Caco-2 (cell line): ENCODE measurements around the gene BTBD18. TPM values are rescaled to one million over a fixed set of nuclear protein-coding genes. Genes with fewer than 3 reads are reported as not detected.

Source experiments
- BruUV-seq: library from RNA; stranded (reverse); fragments of 400-500 nt; replicated peaks from 2 replicates; lab custom pipeline; 2021; lab: Mats Ljungman, UMichigan
- CTCF ChIA-PET: fragments of 300-600 bp; sonication (Branson Sonifier 250); formaldehyde crosslinking; loops from one replicate; lab custom pipeline; 2022; ENCODE audit warnings: antibody characterized with exemption; lab: Charles Lee
- POLR2A ChIA-PET: fragments of 300-600 bp; sonication (Branson Sonifier 250); formaldehyde crosslinking; loops from one replicate; lab custom pipeline; 2022; ENCODE audit warnings: antibody characterized with exemption; lab: Charles Lee
- DNase-seq, 2 experiments: peaks; one replicate each; pipeline versions ENCODE4 v3.0.0 to v3.0.0-alpha.2; 2020 to 2022
- H3K27me3 ChIP-seq: replicated peaks from 2 replicates; pipeline ENCODE4 v1.6.0; 2011; ENCODE audit warnings: low read length; ENCODE audit not compliant: control insufficient read depth, insufficient read depth
- H3K36me3 ChIP-seq: 2 replicates; pipeline ENCODE4 v1.5.1; 2011; ENCODE audit warnings: low read length; ENCODE audit not compliant: control insufficient read depth, insufficient read depth
- H3K4me1 ChIP-seq: fragments of 250-450 bp; sonication (Bioruptor Pico); 2 replicates; pipeline ENCODE4 v1.5.1; 2020; ENCODE audit warnings: mild to moderate bottlenecking
- H3K4me3 ChIP-seq: 2 replicates; pipeline ENCODE4 v1.5.1; 2011; ENCODE audit warnings: low read depth, mild to moderate bottlenecking, control low read depth, low read length
- H3K9me3 ChIP-seq: fragments of 250-450 bp; sonication (Bioruptor Pico); 2 replicates; pipeline ENCODE4 v1.5.1; 2020; ENCODE audit warnings: mild to moderate bottlenecking, moderate library complexity
- H3K27ac Mint-ChIP-seq: one replicate; pipeline ENCODE4 v1.8.0; 2022; ENCODE audit warnings: mixed read lengths; ENCODE audit not compliant: unreplicated experiment
- H3K27me3 Mint-ChIP-seq: one replicate; pipeline ENCODE4 v1.8.0; 2022; ENCODE audit warnings: mixed read lengths; ENCODE audit not compliant: insufficient read depth, unreplicated experiment
- H3K36me3 Mint-ChIP-seq: one replicate; pipeline ENCODE4 v1.8.0; 2022; ENCODE audit warnings: mild to moderate bottlenecking, mixed read lengths; ENCODE audit not compliant: insufficient read depth, unreplicated experiment
- H3K4me1 Mint-ChIP-seq: one replicate; pipeline ENCODE4 v1.8.0; 2022; ENCODE audit warnings: low read depth, mixed read lengths; ENCODE audit not compliant: unreplicated experiment
- H3K4me3 Mint-ChIP-seq: one replicate; pipeline ENCODE4 v1.8.0; 2022; ENCODE audit warnings: mild to moderate bottlenecking, moderate library complexity, mixed read lengths; ENCODE audit not compliant: unreplicated experiment
- H3K9me3 Mint-ChIP-seq: one replicate; pipeline ENCODE4 v1.8.0; 2022; ENCODE audit warnings: mixed read lengths; ENCODE audit not compliant: unreplicated experiment
- intact Hi-C: fragments of 100-400 bp; cut with micrococcal nuclease; formaldehyde crosslinking; loops from one replicate; pipeline ENCODE4 v1.10.0; 2022; ENCODE audit not compliant: unreplicated experiment
- total RNA-seq: library from RNA; stranded (reverse); gene quantifications from 2 replicates; pipeline ENCODE4 v1.2.3, GENCODE V29; 2022
- TF ChIP-seq, protein P1 (sequence below), 2 experiments: fragments of 200-600 bp in 1 of 2; IDR thresholded peaks; 1 replicate in 1 of 2; 2 replicates in 1 of 2; pipeline versions ENCODE4 v1.5.1 to v1.8.0; 2011 to 2022; ENCODE audit warnings: antibody characterized with exemption in 1 of 2, control low read depth in 1 of 2, inconsistent platforms in 1 of 2, low read depth in 1 of 2, low read length in 1 of 2, mild to moderate bottlenecking in 1 of 2, moderate library complexity in 1 of 2; ENCODE audit not compliant: insufficient read depth in 1 of 2, severe bottlenecking in 1 of 2, unreplicated experiment in 1 of 2

The BTBD18 gene
- total RNA-seq, 1 experiment from 2014 or later = not detected

DNA sequence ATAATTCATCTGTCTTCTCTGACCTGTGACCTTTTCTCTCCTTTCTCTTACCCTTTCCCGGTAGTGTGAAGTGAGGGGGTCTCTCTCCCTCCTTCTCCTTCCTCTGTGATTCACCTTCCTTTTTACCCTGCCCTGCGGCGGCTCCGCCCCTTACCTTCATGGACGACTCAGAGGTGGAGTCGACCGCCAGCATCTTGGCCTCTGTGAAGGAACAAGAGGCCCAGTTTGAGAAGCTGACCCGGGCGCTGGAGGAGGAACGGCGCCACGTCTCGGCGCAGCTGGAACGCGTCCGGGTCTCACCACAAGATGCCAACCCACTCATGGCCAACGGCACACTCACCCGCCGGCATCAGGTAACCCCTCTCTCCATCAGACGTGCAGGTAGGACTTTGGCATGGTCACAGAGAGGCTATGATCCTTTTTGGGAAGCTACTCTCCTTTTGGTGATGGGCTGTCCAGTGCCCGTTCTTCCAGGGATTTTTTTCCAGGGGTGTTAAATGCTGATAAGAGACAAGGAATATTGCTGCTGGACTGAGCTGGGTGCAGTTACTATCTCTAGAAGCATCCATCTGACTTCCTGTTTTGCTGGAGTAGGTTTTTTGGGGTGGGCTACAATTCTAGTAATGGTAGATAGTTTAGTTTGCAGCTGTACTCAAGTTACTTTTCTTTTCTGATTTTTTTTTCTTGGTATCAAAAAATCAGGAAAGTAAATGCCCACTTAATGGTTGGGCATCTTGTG, 39.9 kb upstream of the BTBD18 start:
- H3K4me3 Mint-ChIP-seq = no peak overlapping the region

DNA sequence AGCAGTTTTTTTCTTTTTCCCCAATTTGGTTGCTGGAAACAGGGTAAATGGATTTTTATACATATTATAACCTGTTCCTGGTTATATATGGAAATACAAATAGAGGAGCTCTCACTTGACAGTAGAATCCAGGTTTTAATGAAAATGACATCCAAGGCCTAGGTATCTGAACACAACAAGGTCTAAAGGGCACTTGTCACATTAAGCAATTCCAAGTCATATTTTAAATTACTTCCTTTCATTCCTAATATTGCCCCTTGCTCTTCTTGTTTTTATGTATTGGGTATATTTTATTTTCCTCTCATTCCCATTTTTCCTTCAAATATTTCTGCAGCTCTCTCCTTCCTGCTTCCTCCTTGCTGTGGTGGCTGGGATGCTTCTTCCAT, 37.1 kb upstream of the BTBD18 start:
- Histone ChIP-seq H3K9me3 (no peaks in the 10 kb centered on the region), H3K36me3 (peaks cover 5% of the 10 kb centered on the region; the same call in 1 of the 2 replicates), H3K27me3 (no peaks in the 10 kb centered on the region), H3K4me3 (no peak overlapping the region), H3K4me1 (peaks cover 95% of the 10 kb centered on the region)
- DNase-seq = no peak
- ChIA-PET POLR2A (interaction anchor here (1.2 to 1.5 kb wide), 4 partner anchors 10 to 47 kb away, joined by 5 to 27 read pairs (median 12); partner anchors contain the start of genes CTNND1 and SELENOH), CTCF (interaction anchor here (1.1 to 2.5 kb wide), 3 partner anchors 10 to 27 kb away, joined by 7 to 20 read pairs (median 8); partner anchors contain the start of gene CTNND1)
- H3K4me3 Mint-ChIP-seq = peak overlapping the region; percentile 65
- peaks cover 71% of the 10 kb centered on the region for H3K36me3 Mint-ChIP-seq
- H3K4me1 Mint-ChIP-seq = peaks cover 55% of the 10 kb centered on the region
- H3K27ac Mint-ChIP-seq = peak overlapping the region; percentile 86
- intact Hi-C loops = loop anchor here (1.0 kb wide), 2 partner anchors 9 to 12 kb away; no protein-coding TSS in a partner anchor
- no peaks in the 10 kb centered on the region for H3K27me3 Mint-ChIP-seq
- no peaks in the 10 kb centered on the region for H3K9me3 Mint-ChIP-seq
- TSS peak; percentile 15 for BruUV-seq
- TF ChIP-seq, protein P1, sequence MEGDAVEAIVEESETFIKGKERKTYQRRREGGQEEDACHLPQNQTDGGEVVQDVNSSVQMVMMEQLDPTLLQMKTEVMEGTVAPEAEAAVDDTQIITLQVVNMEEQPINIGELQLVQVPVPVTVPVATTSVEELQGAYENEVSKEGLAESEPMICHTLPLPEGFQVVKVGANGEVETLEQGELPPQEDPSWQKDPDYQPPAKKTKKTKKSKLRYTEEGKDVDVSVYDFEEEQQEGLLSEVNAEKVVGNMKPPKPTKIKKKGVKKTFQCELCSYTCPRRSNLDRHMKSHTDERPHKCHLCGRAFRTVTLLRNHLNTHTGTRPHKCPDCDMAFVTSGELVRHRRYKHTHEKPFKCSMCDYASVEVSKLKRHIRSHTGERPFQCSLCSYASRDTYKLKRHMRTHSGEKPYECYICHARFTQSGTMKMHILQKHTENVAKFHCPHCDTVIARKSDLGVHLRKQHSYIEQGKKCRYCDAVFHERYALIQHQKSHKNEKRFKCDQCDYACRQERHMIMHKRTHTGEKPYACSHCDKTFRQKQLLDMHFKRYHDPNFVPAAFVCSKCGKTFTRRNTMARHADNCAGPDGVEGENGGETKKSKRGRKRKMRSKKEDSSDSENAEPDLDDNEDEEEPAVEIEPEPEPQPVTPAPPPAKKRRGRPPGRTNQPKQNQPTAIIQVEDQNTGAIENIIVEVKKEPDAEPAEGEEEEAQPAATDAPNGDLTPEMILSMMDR (IDR thresholded peaks at IDR 0.05; ENCODE audit: insufficient read depth in 1 of 2, low read depth in 1 of 2, low read length in 1 of 2, severe bottlenecking in 1 of 2, unreplicated experiment in 1 of 2) = no peak

More for the DNA sequence above, 39.9 kb upstream of the BTBD18 start:
- TF ChIP-seq, protein P1 (IDR thresholded peaks at IDR 0.05; ENCODE audit: insufficient read depth in 1 of 2, low read depth in 1 of 2, low read length in 1 of 2, severe bottlenecking in 1 of 2, unreplicated experiment in 1 of 2) = no peak
- BruUV-seq = no TSS peak
- intact Hi-C loops = no loop called here
- peaks cover 49% of the 10 kb centered on the region for H3K4me1 Mint-ChIP-seq
- Histone ChIP-seq H3K9me3 (no peaks in the 10 kb centered on the region), H3K4me1 (peaks cover 69% of the 10 kb centered on the region), H3K27me3 (no peaks in the 10 kb centered on the region), H3K4me3 (no peak overlapping the region), H3K36me3 (peaks cover 6% of the 10 kb centered on the region)
- H3K27ac Mint-ChIP-seq = peak overlapping the region; percentile 86
- no peaks in the 10 kb centered on the region for H3K27me3 Mint-ChIP-seq
- DNase-seq = no peak
- ChIA-PET POLR2A (no interaction called here), CTCF (no interaction called here)
- H3K36me3 Mint-ChIP-seq = peaks cover 80% of the 10 kb centered on the region
- H3K9me3 Mint-ChIP-seq = no peaks in the 10 kb centered on the region

DNA sequence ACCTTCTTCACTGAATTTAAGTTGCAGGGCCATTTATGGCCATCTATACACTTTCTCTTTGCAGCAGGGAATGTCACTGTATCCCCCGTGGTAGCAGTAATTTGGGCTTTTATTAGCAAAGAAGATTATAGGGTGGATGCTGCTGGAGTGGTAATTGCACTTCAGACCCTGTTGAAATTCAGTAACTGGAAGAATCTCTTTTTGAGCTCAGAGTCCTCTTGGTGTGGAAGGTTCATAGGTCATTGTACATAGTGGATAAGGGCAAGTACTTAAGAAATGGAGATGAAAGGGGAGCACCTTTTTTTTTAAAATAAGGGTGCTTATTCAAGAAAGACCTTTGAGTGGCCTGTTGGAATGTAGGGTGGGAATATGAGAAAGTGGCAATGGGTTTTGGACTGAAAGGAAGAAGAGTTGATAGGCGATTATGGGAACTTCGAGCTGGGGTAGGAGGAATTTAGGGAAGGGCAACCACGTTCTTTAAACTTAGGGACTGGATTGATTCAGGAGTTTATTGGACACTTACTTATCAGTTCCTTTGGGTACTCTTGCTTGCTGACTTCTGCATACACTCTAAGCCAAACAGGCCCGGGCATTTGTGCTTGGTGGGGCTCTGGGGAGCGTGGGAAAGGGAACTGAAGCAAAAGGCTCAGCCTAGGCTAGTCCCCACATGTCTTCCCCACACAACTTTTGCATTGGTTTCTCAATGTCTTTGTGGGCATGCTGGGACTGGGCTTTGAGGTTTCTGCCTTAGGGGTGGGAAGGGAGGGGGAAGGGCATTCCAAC, 36.5 kb upstream of the BTBD18 start:
- peaks cover 49% of the 10 kb centered on the region for H3K4me1 Mint-ChIP-seq
- peak; percentile 62 to 77 for DNase-seq
- no peaks in the 10 kb centered on the region for H3K27me3 ChIP-seq
- H3K4me3 ChIP-seq = no peak overlapping the region
- BruUV-seq = no TSS peak
- intact Hi-C loops = loop anchor here (1.0 kb wide), 2 partner anchors 9 to 12 kb away; no protein-coding TSS in a partner anchor
- ChIA-PET CTCF (interaction anchor here (0.9 to 2.5 kb wide), 6 partner anchors 9 to 37 kb away, joined by 5 to 20 read pairs (median 8); partner anchors contain the start of genes BTBD18 and CTNND1), POLR2A (interaction anchor here (0.6 to 1.5 kb wide), 6 partner anchors 9 to 47 kb away, joined by 3 to 27 read pairs (median 7); partner anchors contain the start of genes CTNND1 and SELENOH)
- H3K4me3 Mint-ChIP-seq = peak overlapping the region; percentile 64
- no peaks in the 10 kb centered on the region for H3K9me3 ChIP-seq
- peaks cover 5% of the 10 kb centered on the region; the same call in 1 of the 2 replicates for H3K36me3 ChIP-seq
- H3K4me1 ChIP-seq = peaks cover 95% of the 10 kb centered on the region
- no peaks in the 10 kb centered on the region for H3K27me3 Mint-ChIP-seq
- no peaks in the 10 kb centered on the region for H3K9me3 Mint-ChIP-seq
- H3K27ac Mint-ChIP-seq = peak overlapping the region; percentile 86
- peaks cover 69% of the 10 kb centered on the region for H3K36me3 Mint-ChIP-seq
- TF ChIP-seq, protein P1 (IDR thresholded peaks at IDR 0.05; ENCODE audit: insufficient read depth in 1 of 2, low read depth in 1 of 2, low read length in 1 of 2, severe bottlenecking in 1 of 2, unreplicated experiment in 1 of 2) = no peak
